ENCODE measurements around the gene CAMK2A.

The CAMK2A gene

GRCh38 chr5:150315245-150315644, 25.7 kb upstream of the CAMK2A start:
- DNase-seq (ENCODE audit: low spot score), result no peak

GRCh38 chr5:150313921-150314716, 24.5 kb upstream of the CAMK2A start:
- no peak for DNase-seq (ENCODE audit: low spot score)

GRCh38 chr5:150313501-150313900, 23.9 kb upstream of the CAMK2A start:
- DNase-seq (ENCODE audit: low spot score), result no peak

DNA sequence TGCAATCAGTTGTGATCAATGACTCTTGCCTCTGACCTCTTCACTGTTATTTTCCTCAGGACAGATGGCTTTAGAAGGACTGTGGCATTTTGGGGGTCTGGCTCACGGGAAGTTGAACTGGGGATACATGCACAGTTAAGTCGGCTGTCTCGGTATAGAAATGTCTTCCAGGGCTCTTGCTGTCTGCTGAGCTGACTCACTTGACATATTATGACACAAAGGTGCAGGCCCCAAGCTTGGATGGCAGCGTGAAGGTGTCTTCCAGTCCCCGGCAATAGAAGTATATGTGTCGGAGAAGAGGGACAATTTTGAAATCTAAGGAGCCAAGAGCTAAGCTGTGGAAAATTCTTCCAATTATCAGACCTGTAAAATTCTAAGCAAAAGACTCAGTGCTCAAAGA, 22.9 kb upstream of the CAMK2A start:
- DNase-seq (ENCODE audit: low spot score), result no peak

DNA sequence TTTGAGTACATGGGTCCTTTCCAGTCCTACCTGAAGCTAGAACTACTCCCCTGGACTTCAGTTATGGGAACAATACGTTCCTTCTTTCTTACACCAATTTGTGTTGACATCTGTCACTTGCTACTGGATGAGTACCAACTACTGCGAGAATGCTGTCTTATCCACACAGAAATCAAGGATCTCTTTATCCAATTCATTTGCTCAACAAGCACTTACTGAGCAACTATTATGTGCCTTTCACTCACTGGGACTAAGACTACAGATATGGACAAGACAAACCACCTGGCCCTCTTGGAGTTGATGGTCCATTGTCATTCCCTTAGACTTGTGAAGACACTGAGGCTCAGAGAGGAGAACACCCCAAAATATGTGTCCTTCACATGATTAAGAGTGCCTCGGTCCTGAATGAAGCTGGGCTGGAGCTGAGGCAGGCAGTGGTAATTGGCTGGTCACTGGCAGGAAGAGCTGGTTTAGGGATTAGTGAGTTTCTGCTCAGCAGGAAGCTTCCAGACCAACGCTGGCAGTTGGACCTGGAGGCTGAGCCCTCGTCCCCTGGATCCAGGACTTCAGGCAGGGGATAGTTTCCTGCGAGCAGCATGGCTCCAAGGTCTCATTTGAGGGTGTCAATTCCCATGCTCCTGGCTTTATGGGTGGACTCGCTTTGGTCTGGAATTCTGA, 21.6 kb upstream of the CAMK2A start:
- DNase-seq (ENCODE audit: low spot score), result no peak

DNA sequence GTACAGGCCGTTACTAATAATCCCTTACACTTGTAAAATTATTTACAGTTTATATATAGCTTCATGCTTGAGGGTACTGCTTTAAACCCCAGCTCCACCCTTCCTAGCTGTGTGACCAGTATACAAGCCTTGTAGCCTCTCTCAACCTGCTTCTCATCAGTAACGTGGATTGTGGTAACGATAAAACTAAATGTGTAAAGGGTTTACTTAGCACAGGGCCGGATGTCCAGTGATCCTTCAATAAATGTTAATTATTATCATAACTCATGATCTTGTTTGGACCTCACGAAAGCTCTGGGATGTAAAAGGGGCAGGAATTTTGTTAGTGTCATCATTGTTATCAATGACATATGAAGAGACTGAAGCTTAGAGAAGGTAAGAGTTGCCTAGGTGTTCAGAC, 20.7 kb upstream of the CAMK2A start:
- DNase-seq (ENCODE audit: low spot score), result no peak

- DNase-seq (ENCODE audit: low spot score), result no peak
These were observed 20.3 kb upstream of the CAMK2A start for GRCh38 chr5:150309886-150310239.

- DNase-seq (ENCODE audit: low spot score), result no peak
These were observed 19.7 kb upstream of the CAMK2A start for GRCh38 chr5:150309101-150309885.

GRCh38 chr5:150307617-150308426, 18.2 kb upstream of the CAMK2A start:
- no peak for DNase-seq (ENCODE audit: low spot score)

- DNase-seq (ENCODE audit: low spot score), result no peak
These were observed 17.2 kb upstream of the CAMK2A start for GRCh38 chr5:150306775-150307174.

DNA sequence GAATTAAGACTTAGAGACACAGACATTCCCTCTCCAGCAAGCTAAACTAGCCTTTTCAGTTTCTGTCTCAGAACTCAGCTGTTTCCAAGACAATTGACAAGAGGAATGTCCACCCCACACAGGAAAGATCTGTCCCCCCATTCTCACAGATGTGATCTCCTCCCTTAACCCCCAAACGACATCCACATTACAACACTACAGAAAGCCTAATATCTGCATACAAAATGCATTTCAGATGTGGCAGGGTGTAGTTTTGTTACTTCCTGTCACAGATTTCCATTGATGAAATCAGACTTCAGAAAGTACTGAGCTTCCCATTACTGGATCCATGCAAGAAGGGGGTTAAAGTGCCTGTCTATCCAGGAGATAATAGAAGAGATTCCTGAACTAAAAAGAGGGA, 16.0 kb upstream of the CAMK2A start:
- DNase-seq (ENCODE audit: low spot score), result no peak

DNA sequence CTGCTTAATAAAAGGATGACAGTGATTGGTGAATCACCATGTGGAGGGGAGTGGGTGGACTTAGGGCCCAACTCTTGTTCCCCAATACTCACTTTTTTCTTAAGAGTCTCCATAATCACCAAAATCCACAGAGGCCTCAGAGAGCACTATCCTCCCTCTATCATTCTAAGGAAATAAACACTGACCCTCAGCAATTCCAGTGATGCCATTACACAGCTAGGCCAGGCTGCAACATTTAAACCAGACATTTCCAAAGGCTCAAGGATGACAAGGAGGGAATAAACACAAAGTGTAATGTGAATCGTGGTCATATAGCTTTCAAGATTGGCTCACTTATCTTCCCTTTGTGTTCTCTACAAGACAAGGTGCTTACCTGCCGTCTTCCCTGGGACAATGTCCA, 15.5 kb upstream of the CAMK2A start:
- no peak for DNase-seq (ENCODE audit: low spot score)

- no peak for DNase-seq (ENCODE audit: low spot score)
These were observed 15.0 kb upstream of the CAMK2A start for GRCh38 chr5:150304481-150305081.

DNA sequence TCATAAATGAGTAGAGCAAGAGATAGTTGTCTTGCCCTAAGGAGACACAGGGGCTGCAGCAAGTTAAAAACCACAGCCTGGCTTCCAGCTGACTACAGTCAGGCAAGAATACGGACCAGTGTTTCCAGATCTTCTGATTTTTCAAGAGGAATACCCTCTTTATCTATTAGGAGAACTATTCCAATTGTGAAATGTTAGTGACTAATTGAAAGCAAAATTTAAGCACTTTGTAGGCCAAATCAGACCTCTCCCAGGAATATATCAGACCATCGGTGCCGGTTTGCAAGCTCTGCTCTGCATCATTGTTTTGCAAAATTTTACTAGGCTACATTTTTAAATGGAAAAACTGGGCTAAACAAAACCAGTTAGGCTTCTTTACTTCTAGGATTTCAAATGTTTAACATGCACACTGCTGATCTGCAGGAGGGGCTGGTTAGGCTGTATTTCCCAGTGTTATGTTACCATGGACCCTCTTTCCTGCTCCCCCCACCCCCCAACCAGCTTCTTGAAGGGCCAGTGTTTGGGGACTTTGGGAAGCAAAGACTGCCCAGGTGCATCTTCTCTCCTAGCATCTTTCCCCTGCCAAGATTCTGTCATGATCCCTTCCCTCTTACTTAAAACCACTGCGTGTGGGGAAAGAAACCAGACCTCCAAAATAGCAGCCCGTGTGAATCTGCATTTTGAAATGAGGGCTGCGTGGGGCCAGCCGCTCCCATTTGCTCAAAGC, 14.2 kb upstream of the CAMK2A start:
- DNase-seq (ENCODE audit: low spot score), result no peak

DNA sequence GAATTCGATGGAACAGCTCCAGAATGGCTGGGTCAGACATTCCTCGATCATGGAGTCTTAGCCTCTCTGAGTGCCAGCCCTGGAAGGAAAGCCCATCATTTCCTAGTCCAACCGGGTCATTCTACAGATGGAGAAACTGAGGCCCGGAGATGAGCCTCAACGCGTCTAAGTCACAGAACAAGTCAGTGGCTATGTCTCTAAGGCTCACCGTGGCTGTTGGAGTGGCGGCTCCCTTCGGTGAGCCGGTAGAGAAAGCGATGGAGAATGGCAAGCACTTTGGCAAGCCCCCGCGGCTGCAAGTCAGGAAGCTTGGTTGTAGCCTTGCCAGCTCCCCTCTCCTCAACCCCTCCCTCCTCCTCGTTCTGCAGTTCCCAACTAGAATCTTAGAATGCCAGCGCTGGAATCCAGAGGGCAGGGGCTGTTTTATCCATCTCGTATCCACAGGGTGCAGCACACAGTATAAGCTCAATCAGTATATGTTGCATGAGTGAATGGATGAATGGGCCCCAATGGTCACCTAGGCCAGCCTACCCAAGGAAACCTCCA, 13.6 kb upstream of the CAMK2A start:
- no peak for DNase-seq (ENCODE audit: low spot score)

DNA sequence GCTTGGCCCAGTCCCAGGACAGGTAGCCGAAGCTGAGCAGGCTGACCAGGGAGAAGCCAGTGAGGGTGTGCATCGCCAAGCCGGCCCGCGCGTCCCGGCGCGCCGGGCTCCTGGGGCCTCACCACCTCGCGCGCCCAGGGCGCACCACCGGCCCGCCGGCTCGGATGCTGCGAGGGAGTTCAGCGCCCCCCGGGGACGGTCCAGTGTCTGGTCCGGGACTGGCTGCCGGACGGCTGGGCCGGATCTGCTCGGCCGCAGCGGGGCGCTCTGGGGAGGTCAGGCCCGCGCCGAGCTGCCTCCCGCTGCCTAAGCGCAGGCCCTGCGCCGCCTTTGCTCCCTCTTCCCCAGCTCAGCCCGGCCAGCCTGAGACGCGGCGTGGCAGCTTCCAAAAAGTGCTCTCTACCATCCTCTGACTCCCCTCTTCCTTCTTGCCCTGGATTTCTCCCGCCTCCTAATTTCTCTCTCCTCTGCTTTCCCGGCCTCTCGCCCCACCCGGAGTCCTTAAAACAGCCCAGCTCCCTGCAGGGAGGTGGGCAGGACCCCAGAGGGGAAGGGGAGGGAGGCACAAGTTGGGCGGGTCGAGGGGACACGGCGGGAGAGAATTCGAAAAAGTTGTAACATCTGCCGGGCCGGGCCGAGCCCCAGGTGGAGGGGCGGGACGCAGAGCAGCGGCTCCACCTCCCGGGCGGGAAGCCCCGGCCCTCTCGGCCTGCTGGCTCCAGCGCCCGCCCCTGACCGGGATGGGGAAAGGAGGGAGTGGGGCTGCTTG, 12.9 kb upstream of the CAMK2A start, which contains the start of gene ARSI:
Gene ARSI (minus strand): TSS at position 605 of the 769 bp plus-strand sequence. CDS start 532 bp downstream, at position 73.
- DNase-seq (ENCODE audit: low spot score), result no peak

DNA sequence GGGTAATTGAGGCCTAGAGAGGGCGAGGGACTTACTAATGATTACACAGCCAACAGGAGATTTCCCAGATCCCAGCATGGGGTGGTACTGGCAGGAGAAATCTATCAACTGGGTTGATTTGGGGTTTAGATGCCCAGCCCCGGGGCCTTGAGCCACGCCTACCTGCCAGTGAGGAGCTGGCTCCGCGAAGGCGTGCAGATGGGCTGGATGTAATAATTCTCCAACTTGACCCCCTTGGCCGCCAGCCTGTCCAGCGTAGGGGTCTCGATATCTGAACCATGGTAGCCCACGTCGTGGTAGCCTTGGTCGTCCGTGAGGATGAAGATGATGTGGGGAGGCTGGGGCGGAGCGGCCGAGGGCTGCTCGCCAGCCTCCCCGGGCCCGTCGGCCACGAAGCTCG, 12.3 kb upstream of the CAMK2A start:
- no peak for DNase-seq (ENCODE audit: low spot score)

GRCh38 chr5:150301170-150301505, 11.6 kb upstream of the CAMK2A start:
- no peak for DNase-seq (ENCODE audit: low spot score)

DNA sequence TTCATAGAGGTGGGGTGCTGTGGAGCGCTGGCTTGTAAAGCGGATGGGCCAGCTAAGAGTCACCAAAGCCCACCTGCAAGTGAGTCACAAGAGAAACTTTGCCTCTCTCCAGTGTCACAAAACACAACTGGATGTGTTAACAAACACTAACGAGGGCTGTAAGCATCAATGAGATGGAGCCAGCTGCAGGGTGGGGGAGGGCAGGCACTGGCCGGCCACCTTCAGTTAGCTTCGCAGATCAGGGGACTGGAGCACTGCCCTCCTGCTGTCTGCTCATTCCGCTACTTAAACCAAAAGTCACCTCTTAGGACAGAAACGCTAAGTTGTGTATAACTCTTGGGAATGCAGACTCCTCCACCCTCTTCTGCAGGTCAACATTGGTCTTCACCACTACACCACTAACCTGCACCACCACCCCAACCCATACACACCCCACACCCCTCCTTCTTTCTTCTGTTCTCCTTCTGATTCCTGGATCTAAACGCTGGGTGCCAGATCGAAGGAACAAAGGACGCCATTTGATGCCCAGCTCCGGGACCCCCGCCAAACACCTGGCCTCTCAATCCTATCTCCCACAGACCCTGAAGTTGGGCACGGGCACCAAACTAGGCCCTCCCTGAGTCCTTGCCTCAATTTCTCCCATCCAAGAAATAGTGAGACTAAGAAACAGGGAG, 11.1 kb upstream of the CAMK2A start:
- no peak for DNase-seq (ENCODE audit: low spot score)

Data from activated CD4-positive, alpha-beta T cell treated with anti-CD3 and anti-CD28 coated beads, Interleukin-2, Interleukin-4, amounts not matched to agents 100 ng/mL and 50 ng/mL, durations not matched to agents 16 hours and 8 hours (primary cell).